ENCODE data around the gene TMEM129.

TMEM129 gene

GRCh38 chr4:1715002-1715758 is 5.9 kb downstream of the TMEM129 start:
- H3K4me3 ChIP-seq (ENCODE audit: low read length), result no peak overlapping the region
- no peak for TF ChIP-seq CTCF (conservative IDR thresholded peaks at IDR 0.05; ENCODE audit: low read depth, low read length)
- DNase-seq (ENCODE audit: low read depth), result no peak

GRCh38 chr4:1714303-1715001 is 6.7 kb downstream of the TMEM129 start:
- no peak for TF ChIP-seq CTCF (conservative IDR thresholded peaks at IDR 0.05; ENCODE audit: low read depth, low read length)
- no peak for DNase-seq (ENCODE audit: low read depth)
- H3K4me3 ChIP-seq (ENCODE audit: low read length), result no peak overlapping the region

- TF ChIP-seq CTCF (conservative IDR thresholded peaks at IDR 0.05; ENCODE audit: low read depth, low read length), result no peak
- DNase-seq (ENCODE audit: low read depth), result no peak
Measured at GRCh38 chr4:1713003-1713851, 7.9 kb downstream of the TMEM129 start.

GRCh38 chr4:1712216-1713002 is 8.7 kb downstream of the TMEM129 start, which contains the start of gene SLBP:
Gene SLBP (minus strand): TSS chr4:1712319. CDS start chr4:1712188, 131 bp downstream.
- H3K4me3 ChIP-seq (ENCODE audit: low read length), result peak within 1 kb of the TSS; percentile 89
- TF ChIP-seq CTCF (conservative IDR thresholded peaks at IDR 0.05; ENCODE audit: low read depth, low read length), result no peak
- DNase-seq (ENCODE audit: low read depth), result peak; percentile 74

More at GRCh38 chr4:1713003-1713851, 7.9 kb downstream of the TMEM129 start:
- H3K4me3 ChIP-seq (ENCODE audit: low read length), result peak overlapping the region; percentile 67

GRCh38 chr4:1711571-1712215 is 9.4 kb downstream of the TMEM129 start:
- TF ChIP-seq CTCF (conservative IDR thresholded peaks at IDR 0.05; ENCODE audit: low read depth, low read length), result no peak
- peak overlapping the region; percentile 89 for H3K4me3 ChIP-seq (ENCODE audit: low read length)
- DNase-seq (ENCODE audit: low read depth), result no peak

GRCh38 chr4:1711055-1711570 is 10.0 kb downstream of the TMEM129 start:
- no peak for TF ChIP-seq CTCF (conservative IDR thresholded peaks at IDR 0.05; ENCODE audit: low read depth, low read length)
- peak overlapping the region; percentile 89 for H3K4me3 ChIP-seq (ENCODE audit: low read length)
- DNase-seq (ENCODE audit: low read depth), result no peak
